ENCODE measurements around the gene ARHGAP22.

- TF ChIP-seq CTCF (IDR thresholded peaks at IDR 0.05; ENCODE audit: low read depth, low read length, missing input control) (no peak), RXRA (IDR thresholded peaks at IDR 0.05) (no peak), GABPA (IDR thresholded peaks at IDR 0.05 in 1 of 2, conservative IDR thresholded peaks at IDR 0.05 in 1 of 2) (no peak)
- TF ChIP-seq, protein P1, sequence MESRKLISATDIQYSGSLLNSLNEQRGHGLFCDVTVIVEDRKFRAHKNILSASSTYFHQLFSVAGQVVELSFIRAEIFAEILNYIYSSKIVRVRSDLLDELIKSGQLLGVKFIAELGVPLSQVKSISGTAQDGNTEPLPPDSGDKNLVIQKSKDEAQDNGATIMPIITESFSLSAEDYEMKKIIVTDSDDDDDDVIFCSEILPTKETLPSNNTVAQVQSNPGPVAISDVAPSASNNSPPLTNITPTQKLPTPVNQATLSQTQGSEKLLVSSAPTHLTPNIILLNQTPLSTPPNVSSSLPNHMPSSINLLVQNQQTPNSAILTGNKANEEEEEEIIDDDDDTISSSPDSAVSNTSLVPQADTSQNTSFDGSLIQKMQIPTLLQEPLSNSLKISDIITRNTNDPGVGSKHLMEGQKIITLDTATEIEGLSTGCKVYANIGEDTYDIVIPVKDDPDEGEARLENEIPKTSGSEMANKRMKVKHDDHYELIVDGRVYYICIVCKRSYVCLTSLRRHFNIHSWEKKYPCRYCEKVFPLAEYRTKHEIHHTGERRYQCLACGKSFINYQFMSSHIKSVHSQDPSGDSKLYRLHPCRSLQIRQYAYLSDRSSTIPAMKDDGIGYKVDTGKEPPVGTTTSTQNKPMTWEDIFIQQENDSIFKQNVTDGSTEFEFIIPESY (IDR thresholded peaks at IDR 0.05): no peak
- TF ChIP-seq, protein P2, sequence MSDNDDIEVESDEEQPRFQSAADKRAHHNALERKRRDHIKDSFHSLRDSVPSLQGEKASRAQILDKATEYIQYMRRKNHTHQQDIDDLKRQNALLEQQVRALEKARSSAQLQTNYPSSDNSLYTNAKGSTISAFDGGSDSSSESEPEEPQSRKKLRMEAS (IDR thresholded peaks at IDR 0.05): no peak
Measured at GRCh38 chr10:48511875-48512231, 93.0 kb downstream of the ARHGAP22 start.
